ENCODE data around the gene PDZD7. TPM values are rescaled to one million over a fixed set of nuclear protein-coding genes. Genes with fewer than 3 reads are reported as not detected.
"Not testable (repeated sequence)": the region's sequence is repeated elsewhere in the genome, so short reads cannot be mapped to it uniquely, and the experiment has no call there.

Gene PDZD7
- total and polyA plus RNA-seq, 4 donors: 0.09 to 1.3 (median 0.55) TPM

GRCh38 chr10:100977436-100977835 lies 53.5 kb downstream of the PDZD7 start:
- no peak for TF ChIP-seq CTCF (IDR thresholded peaks at IDR 0.05; ENCODE audit: control extremely low read depth, extremely low read depth)
- ATAC-seq (ENCODE audit: insufficient read depth, low FRiP score): no peak
- Histone ChIP-seq H3K4me3 (no peak overlapping the region), H3K4me1 (ENCODE audit: control insufficient read depth in 5 of 5, insufficient read depth in 5 of 5, low read length in 5 of 5) (no peaks in the 10 kb centered on the region), H3K36me3 (ENCODE audit: control insufficient read depth in 4 of 4, insufficient read depth in 4 of 4, low read length in 4 of 4) (peaks cover 3 to 28% (median 21%) of the 10 kb centered on the region in 4 donors), H3K27ac (ENCODE audit: low read depth in 1 of 2, low read length in 1 of 2) (no peak overlapping the region), H3K9me3 (ENCODE audit: control insufficient read depth in 4 of 4, insufficient read depth in 3 of 4, low read length in 3 of 4) (no peaks in the 10 kb centered on the region), H3K27me3 (ENCODE audit: control insufficient read depth in 3 of 3, insufficient read depth in 3 of 3, low read length in 2 of 3) (no peaks in the 10 kb centered on the region), H3K9ac (ENCODE audit: insufficient read depth in 1 of 2, low read length in 2 of 2) (no peak overlapping the region)
- no peak for DNase-seq
- 87 to 93% methylated on average over 6 of the region's 6 CpGs for WGBS, 2 donors

- WGBS, 2 donors: 82 to 91% methylated on average over 3 of the region's 3 CpGs
- H3K27ac ChIP-seq (ENCODE audit: low read depth in 1 of 2, low read length in 1 of 2): no peak overlapping the region
- H3K4me1 ChIP-seq (ENCODE audit: control insufficient read depth in 5 of 5, insufficient read depth in 5 of 5, low read length in 5 of 5): no peaks in the 10 kb centered on the region
- ATAC-seq (ENCODE audit: insufficient read depth, low FRiP score): no peak
- H3K27me3 ChIP-seq (ENCODE audit: control insufficient read depth in 3 of 3, insufficient read depth in 3 of 3, low read length in 2 of 3): no peaks in the 10 kb centered on the region
- DNase-seq: no peak
- no peak for TF ChIP-seq CTCF (IDR thresholded peaks at IDR 0.05; ENCODE audit: control extremely low read depth, extremely low read depth)
- H3K9ac ChIP-seq (ENCODE audit: insufficient read depth in 1 of 2, low read length in 2 of 2): no peak overlapping the region
- no peaks in the 10 kb centered on the region for H3K9me3 ChIP-seq (ENCODE audit: control insufficient read depth in 4 of 4, insufficient read depth in 3 of 4, low read length in 3 of 4)
- H3K4me3 ChIP-seq: no peak overlapping the region
- peaks cover 3 to 28% (median 21%) of the 10 kb centered on the region in 4 donors for H3K36me3 ChIP-seq (ENCODE audit: control insufficient read depth in 4 of 4, insufficient read depth in 4 of 4, low read length in 4 of 4)
Observed at GRCh38 chr10:100976906-100977305, 54.0 kb downstream of the PDZD7 start.

GRCh38 chr10:100975397-100975796 lies 55.5 kb downstream of the PDZD7 start:
- H3K27ac ChIP-seq (ENCODE audit: low read depth in 1 of 2, low read length in 1 of 2); ATAC-seq (ENCODE audit: insufficient read depth, low FRiP score); H3K9ac ChIP-seq (ENCODE audit: insufficient read depth in 1 of 2, low read length in 2 of 2); H3K4me1 ChIP-seq (ENCODE audit: control insufficient read depth in 5 of 5, insufficient read depth in 5 of 5, low read length in 5 of 5); H3K9me3 ChIP-seq (ENCODE audit: control insufficient read depth in 4 of 4, insufficient read depth in 3 of 4, low read length in 3 of 4); DNase-seq; H3K27me3 ChIP-seq (ENCODE audit: control insufficient read depth in 3 of 3, insufficient read depth in 3 of 3, low read length in 2 of 3); H3K4me3 ChIP-seq: not testable (repeated sequence)
- WGBS, 2 donors: 82 to 84% methylated on average over 8 of the region's 8 CpGs
- peaks cover 0 to 17% (median 12%) of the 10 kb centered on the region in 4 donors for H3K36me3 ChIP-seq (ENCODE audit: control insufficient read depth in 4 of 4, insufficient read depth in 4 of 4, low read length in 4 of 4)

GRCh38 chr10:100972904-100973535 lies 57.9 kb downstream of the PDZD7 start:
- no peak for ATAC-seq (ENCODE audit: insufficient read depth, low FRiP score)

More at GRCh38 chr10:100972904-100973535, 57.9 kb downstream of the PDZD7 start:
- H3K4me1 ChIP-seq (ENCODE audit: control insufficient read depth in 5 of 5, insufficient read depth in 5 of 5, low read length in 5 of 5): peaks cover 0 to 16% (median 7%) of the 10 kb centered on the region in 5 donors
- 94% methylated on average over 6 of the region's 6 CpGs for WGBS, 2 donors
- TF ChIP-seq CTCF (IDR thresholded peaks at IDR 0.05; ENCODE audit: control extremely low read depth, extremely low read depth): no peak
- no peak overlapping the region for H3K9ac ChIP-seq (ENCODE audit: insufficient read depth in 1 of 2, low read length in 2 of 2)
- H3K27ac ChIP-seq (ENCODE audit: low read depth in 1 of 2, low read length in 1 of 2): no peak overlapping the region
- H3K27me3 ChIP-seq (ENCODE audit: control insufficient read depth in 3 of 3, insufficient read depth in 3 of 3, low read length in 2 of 3): no peaks in the 10 kb centered on the region
- DNase-seq: no peak
- H3K36me3 ChIP-seq (ENCODE audit: control insufficient read depth in 4 of 4, insufficient read depth in 4 of 4, low read length in 4 of 4): peaks cover 0 to 5% (median 2%) of the 10 kb centered on the region in 4 donors
- H3K4me3 ChIP-seq: no peak overlapping the region
- H3K9me3 ChIP-seq (ENCODE audit: control insufficient read depth in 4 of 4, insufficient read depth in 3 of 4, low read length in 3 of 4): no peaks in the 10 kb centered on the region

Data from lung (tissue), 12 donors.